GM19193 (cell line): Measurements from ENCODE around the gene CLDN17.

ENCODE experiments used
- POLR2A ChIP-seq: IDR thresholded peaks from 4 replicates; pipeline ENCODE4 v1.6.1; 2011; ENCODE audit not compliant: insufficient read depth, insufficient read length; ENCODE audit errors: extremely low read depth

The CLDN17 gene

DNA sequence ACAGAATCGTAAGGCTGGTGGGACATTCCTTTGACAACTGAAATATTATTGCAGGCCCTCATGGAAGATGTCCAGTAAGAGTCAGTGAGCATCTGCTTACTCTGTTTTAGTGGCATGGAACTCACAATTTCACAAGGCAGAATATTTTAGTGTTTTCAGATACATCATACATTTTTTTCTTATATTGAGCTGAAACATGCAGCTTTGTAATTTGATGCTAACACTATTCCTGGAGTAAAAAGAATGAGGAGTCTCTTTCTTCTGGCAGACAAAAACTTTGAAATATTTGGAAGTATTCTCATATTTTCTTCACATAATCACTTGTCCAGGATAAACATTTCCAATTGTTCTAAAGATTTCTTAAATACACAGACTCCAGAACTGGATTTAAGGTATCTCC lies 17.7 kb downstream of the CLDN17 start:
- no peak for TF ChIP-seq POLR2A

GRCh38 chr21:30146558-30147282 lies 19.9 kb downstream of the CLDN17 start:
- no peak for TF ChIP-seq POLR2A

DNA sequence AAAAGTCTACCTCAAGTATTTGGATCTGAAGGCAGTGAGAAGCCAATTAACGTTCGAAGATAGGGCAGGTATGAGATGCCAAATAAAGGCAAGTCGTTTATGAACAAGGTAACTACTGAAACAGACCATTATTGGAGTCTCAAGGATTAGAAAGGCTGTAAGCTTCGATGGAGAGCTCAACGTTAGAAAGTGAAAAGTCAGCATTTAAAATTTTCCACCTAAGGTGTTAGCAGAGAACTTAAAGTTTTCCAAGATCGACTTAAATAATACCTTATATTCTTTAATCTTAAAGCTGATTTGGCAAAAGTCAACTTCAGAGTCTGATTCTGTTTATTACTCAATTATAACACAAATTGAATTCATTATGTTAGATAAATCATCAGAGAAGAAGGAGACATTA lies 28.1 kb downstream of the CLDN17 start:
- no peak for TF ChIP-seq POLR2A

- TF ChIP-seq POLR2A, result no peak
Measured at GRCh38 chr21:30129246-30129645, 37.4 kb downstream of the CLDN17 start.

- no peak for TF ChIP-seq POLR2A
Measured at GRCh38 chr21:30126576-30126975, 40.0 kb downstream of the CLDN17 start.

DNA sequence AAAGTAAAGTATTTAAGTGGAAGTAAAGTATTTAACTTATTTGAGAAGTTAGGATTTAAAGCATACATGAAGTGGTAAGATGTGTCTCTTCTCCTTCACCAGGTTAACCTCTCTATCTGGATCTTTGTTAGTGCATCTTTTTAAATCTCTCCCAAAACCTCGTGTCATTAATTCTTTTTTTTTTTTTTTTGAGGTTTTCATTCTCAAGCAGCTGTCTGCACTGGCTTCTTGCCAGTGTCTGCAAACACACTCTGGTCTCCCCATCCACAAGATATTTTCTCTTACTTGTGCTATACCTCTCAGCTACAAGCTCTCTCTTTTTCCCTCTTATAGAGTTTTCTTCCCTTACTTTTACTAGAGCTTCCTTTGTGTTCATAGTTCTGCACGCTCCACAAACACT lies 49.0 kb downstream of the CLDN17 start:
- TF ChIP-seq POLR2A, result no peak

DNA sequence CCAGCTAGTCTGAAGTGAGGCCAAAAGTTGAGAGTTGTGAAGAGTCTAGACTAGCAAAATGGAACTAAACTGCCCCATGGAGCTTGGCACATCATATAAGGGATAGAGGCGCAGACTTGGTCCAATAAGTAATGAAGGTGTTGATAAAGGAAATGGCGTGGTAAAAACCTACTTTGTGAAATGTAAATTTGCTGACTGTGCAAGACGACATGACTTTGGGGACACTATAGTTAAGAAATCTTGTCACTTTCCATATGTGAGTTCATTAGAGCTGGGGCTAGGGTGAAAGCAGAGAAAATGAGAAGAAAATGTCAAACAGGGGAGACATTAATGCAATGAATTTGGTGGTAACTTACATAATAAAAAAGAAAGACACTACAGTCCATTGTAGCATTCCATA lies 50.1 kb downstream of the CLDN17 start:
- TF ChIP-seq POLR2A, result no peak
